Measurements from ENCODE around the gene CCDC192. TPM values are rescaled to one million over a fixed set of nuclear protein-coding genes. Genes with fewer than 3 reads are reported as not detected.

The CCDC192 gene
- total RNA-seq, 1 experiment from 2014 or later: 0.52 TPM

GRCh38 chr5:127839072-127839471, 135.9 kb downstream of the CCDC192 start:
- POLR2A ChIA-PET: no interaction called here

GRCh38 chr5:127839496-127840197, 136.5 kb downstream of the CCDC192 start:
- TF ChIP-seq ERG (CRISPR knock-in tag; IDR thresholded peaks at IDR 0.05) (no peak), USF2 (CRISPR knock-in tag; IDR thresholded peaks at IDR 0.05) (no peak), OVOL2 (CRISPR knock-in tag; IDR thresholded peaks at IDR 0.05; ENCODE audit: borderline replicate concordance) (no peak), FOXP1 (CRISPR knock-in tag; IDR thresholded peaks at IDR 0.05; ENCODE audit: borderline replicate concordance) (no peak), IRF2 (CRISPR knock-in tag; IDR thresholded peaks at IDR 0.05; ENCODE audit: borderline replicate concordance, low read depth) (no peak), JAZF1 (CRISPR knock-in tag; IDR thresholded peaks at IDR 0.05) (no peak), IRF1 (CRISPR knock-in tag; IDR thresholded peaks at IDR 0.05) (no peak), HMGXB4 (CRISPR knock-in tag; IDR thresholded peaks at IDR 0.05) (no peak), SMAD3 (CRISPR knock-in tag; IDR thresholded peaks at IDR 0.05; ENCODE audit: borderline replicate concordance) (no peak), ZNF532 (CRISPR knock-in tag; IDR thresholded peaks at IDR 0.05; ENCODE audit: borderline replicate concordance) (no peak), MXD4 (CRISPR knock-in tag; IDR thresholded peaks at IDR 0.05; ENCODE audit: borderline replicate concordance) (no peak), ZSCAN18 (CRISPR knock-in tag; IDR thresholded peaks at IDR 0.05) (no peak), RORB (CRISPR knock-in tag; IDR thresholded peaks at IDR 0.05) (no peak), STAT6 (CRISPR knock-in tag; conservative IDR thresholded peaks at IDR 0.05; ENCODE audit: low read depth) (no peak)
- H3K4me3 Mint-ChIP-seq: no peak overlapping the region
- ChIA-PET POLR2A (no interaction called here), CTCF (no interaction called here)
- no peak for DNase-seq (ENCODE audit: low spot score)
- H3K27me3 Mint-ChIP-seq (ENCODE audit: low read depth): no peaks in the 10 kb centered on the region
- H3K36me3 Mint-ChIP-seq: peaks cover 6% of the 10 kb centered on the region; the same call in 1 of the 2 replicates
- ATAC-seq: no peak
- H3K4me1 Mint-ChIP-seq: peaks cover 10% of the 10 kb centered on the region
- peaks cover 18% of the 10 kb centered on the region for H3K9me3 Mint-ChIP-seq
- H3K27ac Mint-ChIP-seq: no peak overlapping the region

More at GRCh38 chr5:127839072-127839471, 135.9 kb downstream of the CCDC192 start:
- ATAC-seq: no peak
- Mint-ChIP-seq H3K27ac (no peak overlapping the region), H3K9me3 (peaks cover 18% of the 10 kb centered on the region), H3K27me3 (ENCODE audit: low read depth) (no peaks in the 10 kb centered on the region), H3K4me3 (no peak overlapping the region), H3K36me3 (peaks cover 6% of the 10 kb centered on the region; the same call in 1 of the 2 replicates), H3K4me1 (peaks cover 5% of the 10 kb centered on the region)
- CTCF ChIA-PET: interaction anchor here (0.6 kb wide), 1 partner anchor 266 kb away, joined by 3 read pairs; no protein-coding TSS in a partner anchor
- DNase-seq (ENCODE audit: low spot score): no peak
- no peak for TF ChIP-seq GTF2I (CRISPR knock-in tag; conservative IDR thresholded peaks at IDR 0.05)
- TF ChIP-seq EMX1 (CRISPR knock-in tag; IDR thresholded peaks at IDR 0.05): no peak
- TF ChIP-seq ZNF219 (CRISPR knock-in tag; IDR thresholded peaks at IDR 0.05; ENCODE audit: borderline replicate concordance): no peak
- no peak for TF ChIP-seq MYBL2 (CRISPR knock-in tag; IDR thresholded peaks at IDR 0.05)
- no peak for TF ChIP-seq HMGA2 (CRISPR knock-in tag; IDR thresholded peaks at IDR 0.05)
- no peak for TF ChIP-seq CDX4 (CRISPR knock-in tag; IDR thresholded peaks at IDR 0.05; ENCODE audit: borderline replicate concordance)
- no peak for TF ChIP-seq ZNF138 (CRISPR knock-in tag; conservative IDR thresholded peaks at IDR 0.05)
- TF ChIP-seq ATF3 (CRISPR knock-in tag; conservative IDR thresholded peaks at IDR 0.05): no peak

All from WTC11 (cell line).